GM12878 (cell line): ENCODE results near the gene BCAS3. TPM values are rescaled to one million over a fixed set of nuclear protein-coding genes. Genes with fewer than 3 reads are reported as not detected.

Experiments used
- ATAC-seq: fragments of 200-7000 bp; cut with Tn5 transposase; 3 replicates; pipeline ENCODE4 v1.9.1; 2020; ENCODE audit warnings: mild to moderate bottlenecking, moderate library complexity
- BruUV-seq: library from RNA; stranded (reverse); fragments of 400-500 nt; replicated peaks from 2 replicates; lab custom pipeline; 2021; lab: Mats Ljungman, UMichigan
- CTCF ChIA-PET: fragments of 300-600 bp; sonication (Branson Sonifier 250); formaldehyde crosslinking; extraction: SDS; loops from one replicate; lab custom pipeline; 2021; ENCODE audit warnings: inconsistent platforms; lab: Yijun Ruan, JAX
- POLR2A ChIA-PET: fragments of 350-600 bp; formaldehyde crosslinking; extraction: SDS; loops from one replicate; lab custom pipeline; 2021; ENCODE audit warnings: inconsistent platforms; lab: Charles Lee
- RAD21 ChIA-PET: fragments of 300-600 bp; sonication (Branson Sonifier 250); formaldehyde crosslinking; loops from one replicate; lab custom pipeline; 2023; ENCODE audit warnings: antibody characterized with exemption; ENCODE audit not compliant: unreplicated experiment; lab: Charles Lee
- SMC1A ChIA-PET: fragments of 300-600 bp; sonication (Branson Sonifier 250); formaldehyde crosslinking; loops from one replicate; lab custom pipeline; 2023; ENCODE audit not compliant: unreplicated experiment, uncharacterized antibody; lab: Charles Lee
- DNase-seq: peaks from one replicate; pipeline ENCODE4 v3.0.0-alpha.2; 2011; ENCODE audit warnings: low read depth, low spot score
- FAIRE-seq: peaks from 3 replicates; lab custom pipeline; 2011; peaks lifted over from hg19 to GRCh38; lab: Jason Lieb, UNC
- H2AFZ ChIP-seq: 2 replicates; pipeline ENCODE4 v1.6.0; 2011; ENCODE audit warnings: low read depth, low read length, control low read depth; ENCODE audit not compliant: control insufficient read depth
- H3K27ac ChIP-seq: 2 replicates; pipeline ENCODE4 v1.5.1; 2011; ENCODE audit warnings: control low read depth; ENCODE audit not compliant: control insufficient read depth, insufficient read depth
- H3K27me3 ChIP-seq, 2 experiments: replicated peaks in 1 of 2; 2 replicates each; pipeline versions ENCODE4 v1.6.0 to v1.6.1; 2011; ENCODE audit warnings: low read length in 1 of 2; ENCODE audit not compliant: control insufficient read depth in 2 of 2, insufficient read depth in 2 of 2
- H3K36me3 ChIP-seq, 2 experiments: 2 replicates each; pipeline ENCODE4 v1.5.1; 2011; ENCODE audit warnings: low read length in 1 of 2; ENCODE audit not compliant: control insufficient read depth in 2 of 2, insufficient read depth in 2 of 2
- H3K4me1 ChIP-seq: 2 replicates; pipeline ENCODE4 v1.6.1; 2011; ENCODE audit warnings: mild to moderate bottlenecking, low read length, moderate library complexity, mixed read lengths; ENCODE audit not compliant: control insufficient read depth, insufficient read depth
- H3K4me2 ChIP-seq: 2 replicates; pipeline ENCODE4 v1.6.0; 2011; ENCODE audit warnings: control low read depth; ENCODE audit not compliant: control insufficient read depth, insufficient read depth
- H3K4me3 ChIP-seq: fragments of 200-600 bp; sonication (generic); 2 replicates; pipeline ENCODE4 v1.5.1; 2016
- H3K79me2 ChIP-seq: 2 replicates; pipeline ENCODE4 v1.6.0; 2011; ENCODE audit warnings: low read length; ENCODE audit not compliant: control insufficient read depth, insufficient read depth
- H3K9ac ChIP-seq: 2 replicates; pipeline ENCODE4 v1.8.0; 2011; ENCODE audit warnings: low read length, control low read depth, mixed read lengths; ENCODE audit not compliant: control insufficient read depth, insufficient read depth
- H3K9me3 ChIP-seq: replicated peaks from 3 replicates; pipeline ENCODE4 v1.5.1; 2011; ENCODE audit warnings: mild to moderate bottlenecking, low read length; ENCODE audit not compliant: control insufficient read depth, insufficient read depth
- H4K20me1 ChIP-seq: 2 replicates; pipeline ENCODE4 v1.6.0; 2011; ENCODE audit not compliant: control insufficient read depth, insufficient read depth
- CHD2 ChIP-seq: IDR thresholded peaks from 2 replicates; pipeline ENCODE4 v1.6.1; 2011; ENCODE audit warnings: low read depth, low read length, improper control_type of control experiment, borderline replicate concordance
- FOS ChIP-seq: IDR thresholded peaks from 3 replicates; pipeline ENCODE4 v1.6.1; 2011; ENCODE audit warnings: borderline replicate concordance; ENCODE audit not compliant: insufficient read length; ENCODE audit errors: extremely low read depth
- MXI1 ChIP-seq: fragments of 150-350 bp; IDR thresholded peaks from 2 replicates; pipeline ENCODE4 v1.6.1; 2011; ENCODE audit warnings: low read depth, mild to moderate bottlenecking, inconsistent platforms, low read length, improper control_type of control experiment
- NR2C1 ChIP-seq: fragments of 450-650 bp; IDR thresholded peaks from 2 replicates; pipeline ENCODE4 v1.6.1; 2017; ENCODE audit warnings: antibody characterized with exemption, mild to moderate bottlenecking, moderate library complexity
- NR2F1 ChIP-seq: fragments of 450-650 bp; conservative IDR thresholded peaks from 2 replicates; pipeline ENCODE4 v1.6.1; 2017; ENCODE audit warnings: mild to moderate bottlenecking
- POLR2A ChIP-seq: IDR thresholded peaks from 2 replicates; pipeline ENCODE4 v1.6.1; 2011; ENCODE audit warnings: low read depth, mild to moderate bottlenecking, low read length
- POLR2AphosphoS2 ChIP-seq: IDR thresholded peaks from 2 replicates; pipeline ENCODE4 v1.6.1; 2011; ENCODE audit warnings: low read depth, mild to moderate bottlenecking, low read length, improper control_type of control experiment, moderate library complexity
- RB1 ChIP-seq: fragments of 450-650 bp; formaldehyde crosslinking; IDR thresholded peaks from 2 replicates; pipeline ENCODE4 v1.6.1; 2017; ENCODE audit warnings: mild to moderate bottlenecking, borderline replicate concordance
- RFX5 ChIP-seq: IDR thresholded peaks from 2 replicates; pipeline ENCODE4 v1.6.1; 2011; ENCODE audit warnings: low read depth, low read length, improper control_type of control experiment
- SIN3A ChIP-seq: IDR thresholded peaks from 2 replicates; pipeline ENCODE4 v1.6.1; 2012; ENCODE audit warnings: low read depth, low read length, improper control_type of control experiment
- TCF7 ChIP-seq: IDR thresholded peaks from 2 replicates; pipeline ENCODE4 v1.6.1; 2014; ENCODE audit warnings: antibody characterized with exemption, borderline replicate concordance
- ZBED1 ChIP-seq: IDR thresholded peaks from 2 replicates; pipeline ENCODE4 v1.6.1; 2016; ENCODE audit warnings: borderline replicate concordance
- ZNF217 ChIP-seq: fragments of 450-650 bp; IDR thresholded peaks from 2 replicates; pipeline ENCODE4 v1.6.1; 2017; ENCODE audit warnings: antibody characterized with exemption, mild to moderate bottlenecking
- ZZZ3 ChIP-seq: IDR thresholded peaks from 2 replicates; pipeline ENCODE4 v1.6.1; 2011; ENCODE audit warnings: low read depth; ENCODE audit not compliant: control insufficient read depth, insufficient read length
- WGBS: methylation state at CpG from one replicate; pipeline ENCODE4 v1.1.6; 2016; ENCODE audit warnings: low lambda C conversion rate; ENCODE audit not compliant: insufficient replicate concordance, insufficient coverage; ENCODE audit errors: missing lambda C conversion rate; 5-methylcytosine and 5-hydroxymethylcytosine counted together
- in situ Hi-C: fragments of 300-500 bp; cut with MboI; formaldehyde crosslinking; loops from 9 replicates; pipeline ENCODE4 v1.14.3; 2018; ENCODE audit warnings: mixed read lengths
- intact Hi-C: fragments of 100-400 bp; cut with micrococcal nuclease; formaldehyde crosslinking; loops from one replicate; pipeline ENCODE4 v1.14.2; 2022; ENCODE audit not compliant: unreplicated experiment
- polyA plus RNA-seq, 11 experiments: library from polyadenylated mRNA; depleted of rRNA in 4 of 11; unstranded in 6 of 11; stranded (reverse) in 5 of 11; fragments of >200 nt; fragmentation: Nextera tagmentation in 4 of 11; fragmentation: Illumina TruSeq in 1 of 11; extraction: Ambion mirVana in 4 of 11; extraction: Trizol in 1 of 11; gene quantifications; 1 replicate in 1 of 11; 2 replicates in 10 of 11; pipeline versions ENCODE4 v1.2.1 to v1.2.3, GENCODE V29; 2011 to 2016; ENCODE audit warnings: inconsistent platforms in 2 of 11, missing spikeins in 2 of 11, low read depth in 1 of 11
- total RNA-seq, 4 experiments: library from RNA; depleted of rRNA in 3 of 4; stranded (reverse); fragments of >200 nt in 3 of 4; fragmentation: Illumina TruSeq in 1 of 4; extraction: Trizol in 1 of 4; gene quantifications; 2 replicates each; pipeline versions ENCODE4 v1.2.1 to v1.2.3, GENCODE V29; 2013 to 2021
- TF ChIP-seq, protein P1 (sequence below): fragments of 450-650 bp; formaldehyde crosslinking; IDR thresholded peaks from 2 replicates; pipeline ENCODE4 v1.4.0; 2020; ENCODE audit warnings: mild to moderate bottlenecking, moderate library complexity

Gene BCAS3
- total and polyA plus RNA-seq, 10 of the 15 experiments (the other 5 are each of a cell fraction or from before 2014, with no cell fraction given) = 2.1 to 11.0 (median 6.6) TPM

DNA sequence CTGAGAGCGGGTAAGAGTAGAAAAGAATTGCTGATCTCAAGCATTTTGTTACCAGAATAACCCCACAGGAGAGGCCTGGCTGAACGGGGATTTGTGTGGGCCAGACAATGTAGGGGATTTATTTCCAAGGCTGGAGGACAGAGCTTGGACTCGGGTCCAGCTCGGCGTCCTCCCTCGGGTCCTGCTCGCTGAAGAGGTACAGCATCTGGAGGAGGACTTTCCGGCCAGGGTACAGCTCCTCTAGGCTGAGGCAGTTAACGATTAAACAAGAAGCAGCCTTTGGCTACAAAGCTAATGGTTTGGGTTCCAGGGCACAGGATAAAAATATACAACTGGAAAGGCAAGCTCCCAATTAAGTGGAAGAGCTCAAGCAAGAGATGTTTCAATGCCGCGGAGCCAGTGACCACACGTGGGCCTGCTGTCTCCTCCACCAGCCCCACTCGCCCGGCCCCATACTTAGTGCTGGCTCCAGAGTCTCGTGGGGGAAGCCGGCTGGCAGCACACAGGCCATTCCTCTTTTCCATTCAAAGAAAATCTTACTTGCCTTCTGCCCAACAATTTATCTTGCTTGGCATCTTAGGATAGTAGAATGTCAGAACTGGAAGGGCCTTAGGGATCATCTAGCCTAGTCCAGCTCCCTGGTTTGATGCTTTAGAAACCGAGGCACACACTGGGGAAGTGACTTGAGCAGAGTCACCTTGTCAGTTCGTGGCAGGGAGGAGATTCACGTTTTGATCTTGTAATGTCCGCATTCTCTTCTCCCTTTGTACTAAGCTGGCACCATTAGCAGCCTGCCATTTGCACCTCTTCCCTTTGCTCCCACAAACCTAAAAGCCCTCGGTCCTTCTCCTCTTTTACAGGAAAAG, 636.0 kb downstream of the BCAS3 start:
- TF ChIP-seq ZNF217 (no peak), ZBED1 (no peak), NR2F1 (no peak), TCF7 (no peak), RFX5 (no peak), POLR2AphosphoS2 (no peak), MXI1 (no peak), RB1 (no peak), CHD2 (no peak), POLR2A (no peak), FOS (no peak), ZZZ3 (no peak), SIN3A (no peak), NR2C1 (no peak)
- TF ChIP-seq, protein P1, sequence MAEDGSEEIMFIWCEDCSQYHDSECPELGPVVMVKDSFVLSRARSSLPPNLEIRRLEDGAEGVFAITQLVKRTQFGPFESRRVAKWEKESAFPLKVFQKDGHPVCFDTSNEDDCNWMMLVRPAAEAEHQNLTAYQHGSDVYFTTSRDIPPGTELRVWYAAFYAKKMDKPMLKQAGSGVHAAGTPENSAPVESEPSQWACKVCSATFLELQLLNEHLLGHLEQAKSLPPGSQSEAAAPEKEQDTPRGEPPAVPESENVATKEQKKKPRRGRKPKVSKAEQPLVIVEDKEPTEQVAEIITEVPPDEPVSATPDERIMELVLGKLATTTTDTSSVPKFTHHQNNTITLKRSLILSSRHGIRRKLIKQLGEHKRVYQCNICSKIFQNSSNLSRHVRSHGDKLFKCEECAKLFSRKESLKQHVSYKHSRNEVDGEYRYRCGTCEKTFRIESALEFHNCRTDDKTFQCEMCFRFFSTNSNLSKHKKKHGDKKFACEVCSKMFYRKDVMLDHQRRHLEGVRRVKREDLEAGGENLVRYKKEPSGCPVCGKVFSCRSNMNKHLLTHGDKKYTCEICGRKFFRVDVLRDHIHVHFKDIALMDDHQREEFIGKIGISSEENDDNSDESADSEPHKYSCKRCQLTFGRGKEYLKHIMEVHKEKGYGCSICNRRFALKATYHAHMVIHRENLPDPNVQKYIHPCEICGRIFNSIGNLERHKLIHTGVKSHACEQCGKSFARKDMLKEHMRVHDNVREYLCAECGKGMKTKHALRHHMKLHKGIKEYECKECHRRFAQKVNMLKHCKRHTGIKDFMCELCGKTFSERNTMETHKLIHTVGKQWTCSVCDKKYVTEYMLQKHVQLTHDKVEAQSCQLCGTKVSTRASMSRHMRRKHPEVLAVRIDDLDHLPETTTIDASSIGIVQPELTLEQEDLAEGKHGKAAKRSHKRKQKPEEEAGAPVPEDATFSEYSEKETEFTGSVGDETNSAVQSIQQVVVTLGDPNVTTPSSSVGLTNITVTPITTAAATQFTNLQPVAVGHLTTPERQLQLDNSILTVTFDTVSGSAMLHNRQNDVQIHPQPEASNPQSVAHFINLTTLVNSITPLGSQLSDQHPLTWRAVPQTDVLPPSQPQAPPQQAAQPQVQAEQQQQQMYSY (CRISPR knock-in tag) = no peak
- Histone ChIP-seq H3K4me1 (no peaks in the 10 kb centered on the region), H3K36me3 (no peaks in the 10 kb centered on the region), H3K27me3 (no peaks in the 10 kb centered on the region), H3K27ac (no peak overlapping the region), H3K4me3 (no peak overlapping the region), H2AFZ (no peak overlapping the region), H3K9me3 (no peaks in the 10 kb centered on the region), H4K20me1 (no peaks in the 10 kb centered on the region), H3K4me2 (no peak overlapping the region), H3K9ac (no peak overlapping the region), H3K79me2 (no peaks in the 10 kb centered on the region)
- ATAC-seq (no peak), DNase-seq (no peak), FAIRE-seq (no peak)
- POLR2A ChIA-PET = no interaction called here
- WGBS = 54% methylated on average over 21 of the region's 21 CpGs
- BruUV-seq = no TSS peak
- intact Hi-C loops = no loop called here
- SMC1A ChIA-PET = no interaction called here
- CTCF ChIA-PET = no interaction called here
- in situ Hi-C loops = no loop called here
- RAD21 ChIA-PET = no interaction called here
